Panc1 (cell line): ENCODE results near the gene SH3GLB2. TPM values are rescaled to one million over a fixed set of nuclear protein-coding genes. Genes with fewer than 3 reads are reported as not detected.

Experiments
- ATAC-seq: fragments of 200-7000 bp; cut with Tn5 transposase; 2 replicates; pipeline ENCODE4 v1.9.1; 2020; ENCODE audit warnings: mild to moderate bottlenecking, moderate library complexity
- BruUV-seq: library from RNA; stranded (reverse); fragments of 400-500 nt; replicated peaks from 2 replicates; lab custom pipeline; 2021; lab: Mats Ljungman, UMichigan
- CTCF ChIA-PET: fragments of 300-600 bp; sonication (Branson Sonifier 250); formaldehyde crosslinking; loops from one replicate; lab custom pipeline; 2022; ENCODE audit warnings: antibody characterized with exemption; lab: Charles Lee
- POLR2A ChIA-PET: fragments of 300-600 bp; sonication (Branson Sonifier 250); formaldehyde crosslinking; loops from one replicate; lab custom pipeline; 2022; ENCODE audit warnings: antibody characterized with exemption; lab: Charles Lee
- DNase-seq: peaks from one replicate; pipeline ENCODE4 v3.0.0-alpha.2; 2010; ENCODE audit warnings: low read depth, low spot score
- H3K27ac ChIP-seq: 2 replicates; pipeline ENCODE4 v1.5.1; 2011; ENCODE audit warnings: mild to moderate bottlenecking, low read length, inconsistent platforms
- H3K27me3 ChIP-seq: fragments of 200-500 bp; sonication (Bioruptor generic); 2 replicates; pipeline ENCODE4 v1.6.0; 2014; ENCODE audit warnings: low read length, inconsistent platforms; ENCODE audit not compliant: control insufficient read depth, insufficient read depth
- H3K36me3 ChIP-seq: fragments of 200-500 bp; sonication (Bioruptor generic); 2 replicates; pipeline ENCODE4 v1.5.1; 2014; ENCODE audit warnings: inconsistent platforms, mild to moderate bottlenecking, low read length, moderate library complexity; ENCODE audit not compliant: control insufficient read depth, insufficient read depth
- H3K4me1 ChIP-seq: 2 replicates; pipeline ENCODE4 v1.5.1; 2011; ENCODE audit warnings: inconsistent platforms, mild to moderate bottlenecking, low read length, moderate library complexity; ENCODE audit not compliant: control insufficient read depth, insufficient read depth
- H3K4me3 ChIP-seq, 2 experiments: 2 replicates each; pipeline ENCODE4 v1.5.1; 2011 to 2012; ENCODE audit warnings: low read depth in 2 of 2, low read length in 2 of 2, mild to moderate bottlenecking in 2 of 2, inconsistent platforms in 1 of 2, moderate library complexity in 1 of 2
- H3K9me3 ChIP-seq: fragments of 200-500 bp; sonication (Bioruptor generic); 2 replicates; pipeline ENCODE4 v1.5.1; 2014; ENCODE audit warnings: low read depth, mild to moderate bottlenecking, inconsistent platforms, low read length, moderate library complexity; ENCODE audit not compliant: control insufficient read depth, insufficient read depth
- CTCF ChIP-seq: fragments of 450-650 bp; IDR thresholded peaks from 2 replicates; pipeline ENCODE4 v1.5.1; 2017; ENCODE audit warnings: mild to moderate bottlenecking
- POLR2AphosphoS5 ChIP-seq: IDR thresholded peaks from 2 replicates; pipeline ENCODE4 v1.6.1; 2012; ENCODE audit warnings: mild to moderate bottlenecking, low read depth, low read length, moderate library complexity
- SIN3A ChIP-seq: IDR thresholded peaks from 2 replicates; pipeline ENCODE4 v1.6.1; 2012; ENCODE audit warnings: low read depth, mild to moderate bottlenecking, low read length, moderate library complexity, borderline replicate concordance; ENCODE audit not compliant: insufficient read depth
- TCF7L2 ChIP-seq: IDR thresholded peaks from 2 replicates; pipeline ENCODE4 v1.6.1; 2011; ENCODE audit warnings: mild to moderate bottlenecking, low read depth, low read length, inconsistent platforms
- in situ Hi-C: cut with HindIII; loops from 2 replicates; pipeline ENCODE4 v1.10.0; 2016; ENCODE audit warnings: low sequenced_read_pairs, low pct_unique_long_range_greater_than_20kb
- intact Hi-C: fragments of 100-400 bp; cut with micrococcal nuclease; formaldehyde crosslinking; loops from one replicate; pipeline ENCODE4 v1.10.0; 2022; ENCODE audit not compliant: unreplicated experiment
- total RNA-seq: library from RNA; stranded (reverse); gene quantifications from one replicate; pipeline ENCODE4 v1.2.1, GENCODE V29; 2021; ENCODE audit not compliant: unreplicated experiment
- TF ChIP-seq, protein P1 (sequence below), 2 experiments: IDR thresholded peaks; 2 replicates each; pipeline ENCODE4 v1.6.1; 2011 to 2012; ENCODE audit warnings: low read depth in 2 of 2, control low read depth in 1 of 2, low read length in 1 of 2, mild to moderate bottlenecking in 1 of 2, moderate library complexity in 1 of 2; ENCODE audit not compliant: insufficient read depth in 1 of 2

Gene SH3GLB2
- total RNA-seq, 1 experiment from 2014 or later: 68.3 TPM

- ATAC-seq (no peak), DNase-seq (no peak)
- no peak for TF ChIP-seq CTCF
- TF ChIP-seq SIN3A: no peak
- no peak for TF ChIP-seq TCF7L2
- TF ChIP-seq, protein P1, sequence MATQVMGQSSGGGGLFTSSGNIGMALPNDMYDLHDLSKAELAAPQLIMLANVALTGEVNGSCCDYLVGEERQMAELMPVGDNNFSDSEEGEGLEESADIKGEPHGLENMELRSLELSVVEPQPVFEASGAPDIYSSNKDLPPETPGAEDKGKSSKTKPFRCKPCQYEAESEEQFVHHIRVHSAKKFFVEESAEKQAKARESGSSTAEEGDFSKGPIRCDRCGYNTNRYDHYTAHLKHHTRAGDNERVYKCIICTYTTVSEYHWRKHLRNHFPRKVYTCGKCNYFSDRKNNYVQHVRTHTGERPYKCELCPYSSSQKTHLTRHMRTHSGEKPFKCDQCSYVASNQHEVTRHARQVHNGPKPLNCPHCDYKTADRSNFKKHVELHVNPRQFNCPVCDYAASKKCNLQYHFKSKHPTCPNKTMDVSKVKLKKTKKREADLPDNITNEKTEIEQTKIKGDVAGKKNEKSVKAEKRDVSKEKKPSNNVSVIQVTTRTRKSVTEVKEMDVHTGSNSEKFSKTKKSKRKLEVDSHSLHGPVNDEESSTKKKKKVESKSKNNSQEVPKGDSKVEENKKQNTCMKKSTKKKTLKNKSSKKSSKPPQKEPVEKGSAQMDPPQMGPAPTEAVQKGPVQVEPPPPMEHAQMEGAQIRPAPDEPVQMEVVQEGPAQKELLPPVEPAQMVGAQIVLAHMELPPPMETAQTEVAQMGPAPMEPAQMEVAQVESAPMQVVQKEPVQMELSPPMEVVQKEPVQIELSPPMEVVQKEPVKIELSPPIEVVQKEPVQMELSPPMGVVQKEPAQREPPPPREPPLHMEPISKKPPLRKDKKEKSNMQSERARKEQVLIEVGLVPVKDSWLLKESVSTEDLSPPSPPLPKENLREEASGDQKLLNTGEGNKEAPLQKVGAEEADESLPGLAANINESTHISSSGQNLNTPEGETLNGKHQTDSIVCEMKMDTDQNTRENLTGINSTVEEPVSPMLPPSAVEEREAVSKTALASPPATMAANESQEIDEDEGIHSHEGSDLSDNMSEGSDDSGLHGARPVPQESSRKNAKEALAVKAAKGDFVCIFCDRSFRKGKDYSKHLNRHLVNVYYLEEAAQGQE (IDR thresholded peaks at IDR 0.05; ENCODE audit: insufficient read depth in 1 of 2, low read depth in 2 of 2, low read length in 1 of 2): no peak
- no peak for TF ChIP-seq POLR2AphosphoS5
- no peaks in the 10 kb centered on the region for H3K9me3 ChIP-seq
- no peak overlapping the region for H3K4me3 ChIP-seq
- peaks cover 16% of the 10 kb centered on the region for H3K4me1 ChIP-seq
- H3K27me3 ChIP-seq: no peaks in the 10 kb centered on the region
- in situ Hi-C loops (no loop called here), intact Hi-C loops (no loop called here)
- no peaks in the 10 kb centered on the region for H3K36me3 ChIP-seq
- no TSS peak for BruUV-seq
- no peak overlapping the region for H3K27ac ChIP-seq
- POLR2A ChIA-PET: no interaction called here
- CTCF ChIA-PET: no interaction called here
These were observed 4.9 kb downstream of the SH3GLB2 start for GRCh38 chr9:129023036-129023907.

DNA sequence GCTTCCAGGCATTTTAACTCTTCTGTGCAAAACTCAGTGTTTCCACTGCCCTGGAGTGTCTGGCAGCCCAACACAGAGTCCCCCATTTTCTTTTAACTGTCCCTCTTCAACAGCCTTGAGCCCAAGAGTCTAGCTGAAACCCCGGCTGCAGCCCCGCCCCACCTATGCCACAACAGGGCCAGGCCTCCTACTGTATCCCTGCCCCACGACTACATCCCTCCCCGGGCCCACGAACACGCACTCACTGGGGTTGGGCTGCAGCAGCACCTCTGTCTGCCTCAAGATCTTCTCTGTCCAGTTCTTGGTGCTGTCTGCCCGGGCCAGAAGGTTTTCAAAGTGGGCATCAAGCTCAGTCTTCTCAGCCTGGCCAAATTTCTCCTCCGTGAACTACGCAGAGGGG is 6.1 kb downstream of the SH3GLB2 start:
- DNase-seq (no peak), ATAC-seq (no peak)
- H3K27ac ChIP-seq: no peak overlapping the region
- BruUV-seq: no TSS peak
- H3K9me3 ChIP-seq: no peaks in the 10 kb centered on the region
- CTCF ChIA-PET: no interaction called here
- TF ChIP-seq POLR2AphosphoS5 (no peak), CTCF (no peak), SIN3A (no peak), TCF7L2 (no peak)
- TF ChIP-seq, protein P1 (IDR thresholded peaks at IDR 0.05; ENCODE audit: insufficient read depth in 1 of 2, low read depth in 2 of 2, low read length in 1 of 2): no peak
- in situ Hi-C loops: no loop called here
- no peaks in the 10 kb centered on the region for H3K36me3 ChIP-seq
- no peaks in the 10 kb centered on the region for H3K27me3 ChIP-seq
- POLR2A ChIA-PET: no interaction called here
- peaks cover 16% of the 10 kb centered on the region for H3K4me1 ChIP-seq
- intact Hi-C loops: no loop called here
- H3K4me3 ChIP-seq: no peak overlapping the region
